ENCODE data around the gene HDAC1.
"Not testable (repeated sequence)": the region's sequence is repeated elsewhere in the genome, so short reads cannot be mapped to it uniquely, and the experiment has no call there.

HDAC1 gene

DNA sequence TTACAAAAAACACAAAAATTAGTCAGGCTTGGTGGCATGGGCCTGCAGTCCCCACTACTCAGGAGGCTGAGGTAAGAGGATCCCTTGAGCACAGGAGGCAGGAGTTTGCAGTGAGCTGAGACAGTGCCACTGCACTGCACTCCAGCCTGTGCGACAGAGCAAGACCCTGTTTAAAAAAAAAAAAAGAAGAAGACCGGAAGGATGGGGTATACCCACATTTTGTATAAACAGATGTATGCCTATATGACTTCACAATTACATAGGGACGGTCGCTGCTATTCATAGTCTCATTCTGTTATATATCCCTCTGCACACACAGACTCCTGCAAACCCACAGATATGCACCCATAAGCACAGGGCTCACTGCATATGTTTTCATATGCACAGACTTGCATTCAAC, 28.1 kb upstream of the HDAC1 start:
- Histone ChIP-seq H2AFZ (ENCODE audit: low read depth, low read length) (no peak overlapping the region), H3K36me3 (ENCODE audit: insufficient read depth, low read length) (no peaks in the 10 kb centered on the region), H3K9me3 (ENCODE audit: low read length) (no peaks in the 10 kb centered on the region), H3K4me3 (ENCODE audit: low read length) (no peak overlapping the region), H3K4me1 (ENCODE audit: insufficient read depth, low read length) (no peaks in the 10 kb centered on the region), H3K27me3 (ENCODE audit: insufficient read depth, low read length) (no peaks in the 10 kb centered on the region)

DNA sequence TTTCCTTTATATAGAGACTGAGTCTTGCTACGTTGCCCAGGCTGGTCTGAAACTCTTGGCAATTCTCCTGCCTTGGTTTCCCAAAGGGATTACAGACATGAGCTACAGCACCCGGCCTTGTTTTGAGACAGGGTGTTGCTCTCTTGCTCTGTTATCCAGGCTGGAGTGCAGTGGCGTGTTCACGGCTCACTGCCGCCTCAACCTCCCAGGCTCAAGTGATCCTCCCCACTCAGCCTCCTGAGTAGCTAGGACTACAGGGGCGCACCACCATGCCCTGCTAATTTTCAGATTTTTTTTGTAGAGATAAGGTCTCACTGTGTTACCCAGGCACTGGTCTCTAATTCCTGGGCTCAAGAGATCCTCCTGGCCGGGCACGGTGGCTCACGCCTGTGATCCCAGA, 26.0 kb upstream of the HDAC1 start:
- H3K4me1 ChIP-seq (ENCODE audit: insufficient read depth, low read length), result no peaks in the 10 kb centered on the region
- H2AFZ ChIP-seq (ENCODE audit: low read depth, low read length), result no peak overlapping the region
- H3K27me3 ChIP-seq (ENCODE audit: insufficient read depth, low read length), result no peaks in the 10 kb centered on the region
- no peaks in the 10 kb centered on the region for H3K9me3 ChIP-seq (ENCODE audit: low read length)
- no peaks in the 10 kb centered on the region for H3K36me3 ChIP-seq (ENCODE audit: insufficient read depth, low read length)
- H3K4me3 ChIP-seq (ENCODE audit: low read length), result no peak overlapping the region

DNA sequence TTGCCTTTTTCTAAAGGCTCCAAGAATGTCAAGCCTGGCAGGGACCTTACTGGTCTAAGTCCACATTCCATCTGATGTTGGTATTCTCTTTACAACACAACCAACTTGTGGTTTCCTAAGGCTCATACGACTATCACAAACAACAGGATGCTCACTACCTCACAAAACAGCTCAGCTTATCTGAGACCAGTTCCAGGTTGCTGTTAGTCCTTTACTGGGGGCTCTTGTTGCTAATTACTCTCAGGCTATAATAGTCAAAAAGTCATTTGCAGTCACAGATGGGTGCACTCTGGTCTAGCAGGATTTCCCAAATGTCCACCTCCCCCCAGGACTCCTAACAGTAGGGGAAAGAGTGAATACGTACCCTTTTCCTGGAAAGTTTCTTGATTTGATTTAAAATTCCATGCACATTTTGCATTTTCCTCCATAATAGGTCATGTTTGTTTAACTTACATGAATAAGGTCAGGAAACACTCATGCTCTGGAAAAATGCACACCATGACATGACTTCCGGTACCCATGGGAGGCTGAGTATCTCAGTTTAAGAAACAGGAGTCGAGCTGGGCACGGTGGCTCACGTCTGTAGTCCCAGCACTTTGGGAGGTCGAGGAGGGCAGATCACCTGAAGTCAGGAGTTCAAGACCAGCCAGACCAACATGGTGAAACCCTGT, 24.8 kb upstream of the HDAC1 start:
- no peak overlapping the region for H3K4me3 ChIP-seq (ENCODE audit: low read length)
- H2AFZ ChIP-seq (ENCODE audit: low read depth, low read length), result no peak overlapping the region
- no peaks in the 10 kb centered on the region for H3K36me3 ChIP-seq (ENCODE audit: insufficient read depth, low read length)
- H3K27me3 ChIP-seq (ENCODE audit: insufficient read depth, low read length), result no peaks in the 10 kb centered on the region
- H3K9me3 ChIP-seq (ENCODE audit: low read length), result no peaks in the 10 kb centered on the region
- H3K4me1 ChIP-seq (ENCODE audit: insufficient read depth, low read length), result no peaks in the 10 kb centered on the region

DNA sequence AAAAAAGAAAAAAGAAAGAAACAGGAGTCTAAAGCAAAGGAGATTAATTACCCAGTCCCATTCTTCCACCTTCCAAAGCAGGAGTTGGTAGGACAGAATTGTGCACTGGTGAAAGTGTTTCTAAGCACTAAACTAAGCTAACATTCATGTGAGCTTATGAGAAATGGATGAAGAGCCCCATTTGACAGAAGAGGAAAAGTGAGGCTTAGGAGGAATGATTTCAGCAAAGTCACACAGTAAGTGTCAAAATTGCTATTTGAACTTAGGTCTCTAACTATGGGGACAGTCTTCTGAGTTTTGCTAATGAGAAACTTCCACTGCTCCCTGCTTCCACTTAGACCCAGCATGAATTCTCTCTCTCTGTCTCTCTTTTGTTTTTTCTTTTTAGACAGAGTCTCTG, 22.1 kb upstream of the HDAC1 start:
- H3K9me3 ChIP-seq (ENCODE audit: low read length), result no peaks in the 10 kb centered on the region
- H3K4me1 ChIP-seq (ENCODE audit: insufficient read depth, low read length), result no peaks in the 10 kb centered on the region

DNA sequence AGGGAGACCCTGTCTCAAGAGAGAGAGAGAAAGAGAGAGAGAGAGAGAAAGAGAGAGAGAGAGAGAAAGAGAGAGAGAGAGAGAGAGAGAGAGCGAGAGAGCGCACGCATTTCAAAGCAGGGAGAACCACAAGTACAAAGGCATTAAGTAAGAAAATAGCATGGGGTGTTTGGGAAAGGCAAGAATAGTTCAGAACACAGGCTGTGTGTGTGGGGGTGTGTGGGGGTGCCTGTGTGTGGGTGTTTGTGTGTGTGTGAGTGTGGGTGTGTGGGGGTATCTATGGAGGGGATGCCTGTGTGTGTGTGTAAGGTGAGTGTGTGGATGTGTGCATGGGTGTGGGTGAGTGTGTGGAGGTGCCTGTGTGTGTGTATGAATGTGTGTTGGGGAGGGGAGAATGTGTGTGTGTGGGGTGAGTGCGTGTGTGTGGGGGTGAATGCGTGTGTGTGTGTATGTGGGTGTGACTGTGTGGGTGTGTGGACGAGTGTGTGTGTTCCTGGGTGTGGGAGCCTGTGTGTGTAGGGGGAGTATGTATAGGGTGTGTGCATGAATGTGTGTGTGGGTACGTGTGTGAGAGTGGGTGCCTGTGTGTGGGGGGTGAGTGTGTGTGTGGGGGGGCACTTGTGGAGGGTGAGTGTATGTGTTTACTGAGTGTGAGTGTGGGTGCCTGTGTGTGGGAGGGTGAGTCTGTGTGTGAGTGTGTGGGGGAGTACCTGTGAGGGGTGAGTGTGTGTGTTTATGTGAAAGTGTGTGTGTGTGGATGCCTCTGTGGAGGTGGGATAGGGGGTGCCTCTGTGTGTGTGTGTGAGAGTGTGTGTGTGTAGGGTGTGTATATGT, 19.1 kb upstream of the HDAC1 start:
- Histone ChIP-seq H3K27me3 (ENCODE audit: insufficient read depth, low read length) (peaks cover 8% of the 10 kb centered on the region), H3K4me1 (ENCODE audit: insufficient read depth, low read length) (no peaks in the 10 kb centered on the region), H3K4me3 (ENCODE audit: low read length) (no peak overlapping the region)

More for the DNA sequence above, 22.1 kb upstream of the HDAC1 start:
- no peak overlapping the region for H3K4me3 ChIP-seq (ENCODE audit: low read length)
- no peak overlapping the region for H2AFZ ChIP-seq (ENCODE audit: low read depth, low read length)
- H3K36me3 ChIP-seq (ENCODE audit: insufficient read depth, low read length), result no peaks in the 10 kb centered on the region
- peaks cover 8% of the 10 kb centered on the region for H3K27me3 ChIP-seq (ENCODE audit: insufficient read depth, low read length)

DNA sequence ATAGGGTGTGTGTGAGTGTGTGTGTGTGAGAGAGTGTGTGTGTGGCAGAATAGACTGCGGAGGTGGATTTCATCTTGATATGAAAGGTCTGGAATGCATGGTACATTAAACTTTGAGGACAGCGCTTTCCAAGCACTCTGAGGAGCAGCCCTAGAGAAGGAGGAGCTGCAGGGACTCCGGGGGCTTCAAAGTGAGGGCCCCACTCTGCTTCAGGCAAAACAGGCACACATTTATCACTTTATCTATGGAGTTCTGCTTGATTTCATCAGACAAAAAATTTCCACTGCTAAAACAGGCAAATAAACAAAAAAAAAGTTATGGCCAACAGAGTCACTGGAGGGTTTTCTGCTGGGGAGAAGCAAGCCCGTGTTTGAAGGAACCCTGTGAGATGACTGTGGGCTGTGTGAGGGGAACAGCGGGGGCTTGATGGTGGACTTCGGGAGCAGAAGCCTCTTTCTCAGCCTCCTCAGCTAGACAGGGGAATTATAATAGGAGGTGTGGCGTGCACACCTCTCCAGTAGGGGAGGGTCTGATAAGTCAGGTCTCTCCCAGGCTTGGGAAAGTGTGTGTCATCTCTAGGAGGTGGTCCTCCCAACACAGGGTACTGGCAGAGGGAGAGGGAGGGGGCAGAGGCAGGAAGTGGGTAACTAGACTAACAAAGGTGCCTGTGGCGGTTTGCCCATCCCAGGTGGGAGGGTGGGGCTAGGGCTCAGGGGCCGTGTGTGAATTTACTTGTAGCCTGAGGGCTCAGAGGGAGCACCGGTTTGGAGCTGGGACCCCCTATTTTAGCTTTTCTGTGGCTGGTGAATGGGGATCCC, 18.3 kb upstream of the HDAC1 start:
- no peaks in the 10 kb centered on the region for H3K4me1 ChIP-seq (ENCODE audit: insufficient read depth, low read length)
- H2AFZ ChIP-seq (ENCODE audit: low read depth, low read length), result no peak overlapping the region
- no peak overlapping the region for H3K4me3 ChIP-seq (ENCODE audit: low read length)
- no peaks in the 10 kb centered on the region for H3K36me3 ChIP-seq (ENCODE audit: insufficient read depth, low read length)
- H3K9me3 ChIP-seq (ENCODE audit: low read length), result peaks cover 11% of the 10 kb centered on the region
- peaks cover 8% of the 10 kb centered on the region for H3K27me3 ChIP-seq (ENCODE audit: insufficient read depth, low read length)

More for the DNA sequence above, 19.1 kb upstream of the HDAC1 start:
- H3K9me3 ChIP-seq (ENCODE audit: low read length), result peaks cover 11% of the 10 kb centered on the region
- no peaks in the 10 kb centered on the region for H3K36me3 ChIP-seq (ENCODE audit: insufficient read depth, low read length)
- no peak overlapping the region for H2AFZ ChIP-seq (ENCODE audit: low read depth, low read length)

DNA sequence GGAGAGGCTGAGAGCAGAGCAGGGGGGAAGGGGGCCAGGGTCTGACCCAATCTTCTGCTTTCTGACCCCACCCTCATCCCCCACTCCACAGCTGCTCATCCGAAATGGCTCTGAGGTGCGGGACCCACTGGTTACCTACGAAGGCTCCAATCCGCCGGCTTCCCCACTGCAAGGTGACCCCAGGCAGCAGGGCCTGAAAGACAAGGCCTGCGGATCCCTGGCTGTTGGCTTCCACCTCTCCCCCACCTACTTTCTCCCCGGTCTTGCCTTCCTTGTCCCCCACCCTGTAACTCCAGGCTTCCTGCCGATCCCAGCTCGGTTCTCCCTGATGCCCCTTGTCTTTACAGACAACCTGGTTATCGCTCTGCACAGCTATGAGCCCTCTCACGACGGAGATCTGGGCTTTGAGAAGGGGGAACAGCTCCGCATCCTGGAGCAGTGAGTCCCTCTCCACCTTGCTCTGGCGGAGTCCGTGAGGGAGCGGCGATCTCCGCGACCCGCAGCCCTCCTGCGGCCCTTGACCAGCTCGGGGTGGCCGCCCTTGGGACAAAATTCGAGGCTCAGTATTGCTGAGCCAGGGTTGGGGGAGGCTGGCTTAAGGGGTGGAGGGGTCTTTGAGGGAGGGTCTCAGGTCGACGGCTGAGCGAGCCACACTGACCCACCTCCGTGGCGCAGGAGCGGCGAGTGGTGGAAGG, 17.1 kb upstream of the HDAC1 start:
- Histone ChIP-seq H2AFZ (ENCODE audit: low read depth, low read length) (no peak overlapping the region), H3K4me3 (ENCODE audit: low read length) (no peak overlapping the region), H3K4me1 (ENCODE audit: insufficient read depth, low read length) (no peaks in the 10 kb centered on the region), H3K27me3 (ENCODE audit: insufficient read depth, low read length) (peaks cover 8% of the 10 kb centered on the region), H3K36me3 (ENCODE audit: insufficient read depth, low read length) (no peaks in the 10 kb centered on the region), H3K9me3 (ENCODE audit: low read length) (peaks cover 13% of the 10 kb centered on the region)

DNA sequence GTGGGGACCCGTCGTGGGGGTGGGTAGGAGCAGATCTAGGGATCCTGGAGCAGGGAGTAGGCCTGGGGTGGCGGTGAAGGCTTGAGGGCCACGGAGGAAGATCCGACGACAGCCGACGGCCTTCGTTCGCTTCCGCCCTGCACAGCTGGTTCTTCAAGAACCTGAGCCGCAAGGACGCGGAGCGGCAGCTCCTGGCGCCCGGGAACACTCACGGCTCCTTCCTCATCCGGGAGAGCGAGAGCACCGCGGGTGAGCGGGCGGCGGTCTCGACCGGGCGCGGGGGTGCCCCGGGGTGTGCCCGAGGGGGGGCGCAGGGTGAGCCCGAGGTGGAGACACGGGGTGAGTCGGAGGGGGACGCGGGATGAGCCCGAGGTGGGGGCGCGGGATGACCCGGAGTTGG, 16.5 kb upstream of the HDAC1 start:
- Histone ChIP-seq H2AFZ (ENCODE audit: low read depth, low read length) (no peak overlapping the region), H3K9me3 (ENCODE audit: low read length) (peaks cover 17% of the 10 kb centered on the region), H3K4me1 (ENCODE audit: insufficient read depth, low read length) (no peaks in the 10 kb centered on the region), H3K27me3 (ENCODE audit: insufficient read depth, low read length) (peaks cover 8% of the 10 kb centered on the region), H3K36me3 (ENCODE audit: insufficient read depth, low read length) (no peaks in the 10 kb centered on the region), H3K4me3 (ENCODE audit: low read length) (no peak overlapping the region)

DNA sequence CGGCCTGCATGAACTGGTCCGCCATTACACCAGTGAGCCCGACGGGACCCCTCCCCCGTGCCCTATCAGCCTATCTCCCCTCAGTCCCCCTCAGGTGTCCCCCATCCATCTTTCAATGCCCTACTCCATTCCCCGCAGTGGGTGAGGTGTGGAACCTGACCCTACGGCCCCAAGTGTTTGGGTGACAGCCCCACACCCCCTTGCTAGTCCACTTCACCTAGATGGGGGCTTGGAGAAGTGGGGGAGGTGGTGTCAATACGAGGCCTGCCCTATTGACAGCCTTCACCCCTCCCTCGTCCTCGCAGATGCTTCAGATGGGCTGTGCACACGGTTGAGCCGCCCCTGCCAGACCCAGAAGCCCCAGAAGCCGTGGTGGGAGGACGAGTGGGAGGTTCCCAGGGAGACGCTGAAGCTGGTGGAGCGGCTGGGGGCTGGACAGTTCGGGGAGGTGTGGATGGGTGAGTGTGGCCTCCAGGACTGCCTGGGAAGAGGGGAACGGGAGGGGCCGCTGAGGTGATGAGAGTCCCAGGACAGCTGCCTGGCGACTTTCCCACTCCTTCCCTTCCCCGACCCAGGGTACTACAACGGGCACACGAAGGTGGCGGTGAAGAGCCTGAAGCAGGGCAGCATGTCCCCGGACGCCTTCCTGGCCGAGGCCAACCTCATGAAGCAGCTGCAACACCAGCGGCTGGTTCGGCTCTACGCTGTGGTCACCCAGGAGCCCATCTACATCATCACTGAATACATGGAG, 15.7 kb upstream of the HDAC1 start:
- Histone ChIP-seq H2AFZ (ENCODE audit: low read depth, low read length) (no peak overlapping the region), H3K9me3 (ENCODE audit: low read length) (peaks cover 17% of the 10 kb centered on the region), H3K4me1 (ENCODE audit: insufficient read depth, low read length) (no peaks in the 10 kb centered on the region), H3K27me3 (ENCODE audit: insufficient read depth, low read length) (peaks cover 8% of the 10 kb centered on the region), H3K4me3 (ENCODE audit: low read length) (no peak overlapping the region), H3K36me3 (ENCODE audit: insufficient read depth, low read length) (no peaks in the 10 kb centered on the region)

DNA sequence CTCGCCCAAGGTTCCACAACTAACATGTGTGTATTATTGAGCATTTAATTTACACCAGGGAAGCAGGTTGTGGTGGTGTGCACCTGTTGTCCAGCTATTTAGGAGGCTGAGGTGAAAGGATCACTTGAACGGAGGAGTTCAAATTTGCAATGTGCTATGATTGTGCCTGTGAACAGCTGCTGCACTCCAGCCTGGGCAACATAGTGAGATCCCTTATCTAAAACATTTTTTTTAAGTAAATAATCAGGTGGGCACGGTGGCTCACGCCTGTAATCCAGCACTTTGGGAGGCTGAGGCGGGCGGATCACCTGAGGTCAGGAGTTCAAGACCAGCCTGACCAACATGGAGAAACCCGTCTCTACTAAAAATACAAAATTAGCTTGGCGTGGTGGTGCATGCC, 7.1 kb upstream of the HDAC1 start:
- H3K27me3 ChIP-seq (ENCODE audit: insufficient read depth, low read length); H2AFZ ChIP-seq (ENCODE audit: low read depth, low read length); H3K4me3 ChIP-seq (ENCODE audit: low read length); H3K4me1 ChIP-seq (ENCODE audit: insufficient read depth, low read length); H3K9me3 ChIP-seq (ENCODE audit: low read length); H3K36me3 ChIP-seq (ENCODE audit: insufficient read depth, low read length): not testable (repeated sequence)

DNA sequence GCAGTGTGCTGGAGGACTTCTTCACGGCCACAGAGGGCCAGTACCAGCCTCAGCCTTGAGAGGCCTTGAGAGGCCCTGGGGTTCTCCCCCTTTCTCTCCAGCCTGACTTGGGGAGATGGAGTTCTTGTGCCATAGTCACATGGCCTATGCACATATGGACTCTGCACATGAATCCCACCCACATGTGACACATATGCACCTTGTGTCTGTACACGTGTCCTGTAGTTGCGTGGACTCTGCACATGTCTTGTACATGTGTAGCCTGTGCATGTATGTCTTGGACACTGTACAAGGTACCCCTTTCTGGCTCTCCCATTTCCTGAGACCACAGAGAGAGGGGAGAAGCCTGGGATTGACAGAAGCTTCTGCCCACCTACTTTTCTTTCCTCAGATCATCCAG, 6.2 kb upstream of the HDAC1 start:
- Histone ChIP-seq H3K36me3 (ENCODE audit: insufficient read depth, low read length) (no peaks in the 10 kb centered on the region), H3K27me3 (ENCODE audit: insufficient read depth, low read length) (no peaks in the 10 kb centered on the region), H3K4me3 (ENCODE audit: low read length) (no peak overlapping the region), H2AFZ (ENCODE audit: low read depth, low read length) (no peak overlapping the region), H3K9me3 (ENCODE audit: low read length) (no peaks in the 10 kb centered on the region), H3K4me1 (ENCODE audit: insufficient read depth, low read length) (no peaks in the 10 kb centered on the region)

DNA sequence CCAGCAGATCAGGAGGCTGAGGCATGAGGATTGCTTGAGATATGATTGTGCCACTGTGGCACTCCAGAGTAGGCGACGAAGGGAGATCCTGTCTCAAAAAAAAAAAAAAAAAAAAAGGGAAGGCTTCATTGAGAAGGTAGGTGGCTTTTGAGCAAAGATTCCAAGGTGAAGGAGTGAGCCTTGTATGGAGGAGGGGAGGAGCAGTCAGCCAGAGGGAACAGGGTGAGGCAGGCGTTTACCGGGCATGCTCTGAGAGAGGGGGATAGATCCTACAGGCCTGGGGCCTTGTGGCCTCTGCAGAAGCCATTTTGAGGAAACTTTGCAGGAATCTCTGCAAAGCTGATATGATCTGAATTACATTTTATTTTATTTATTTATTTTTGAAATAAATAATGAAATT, 5.1 kb upstream of the HDAC1 start:
- Histone ChIP-seq H3K27me3 (ENCODE audit: insufficient read depth, low read length) (no peaks in the 10 kb centered on the region), H3K36me3 (ENCODE audit: insufficient read depth, low read length) (no peaks in the 10 kb centered on the region), H3K4me1 (ENCODE audit: insufficient read depth, low read length) (no peaks in the 10 kb centered on the region), H3K9me3 (ENCODE audit: low read length) (no peaks in the 10 kb centered on the region), H3K4me3 (ENCODE audit: low read length) (no peak overlapping the region), H2AFZ (ENCODE audit: low read depth, low read length) (no peak overlapping the region)
